Measurements from ENCODE around the gene TENT4A. TPM values are rescaled to one million over a fixed set of nuclear protein-coding genes. Genes with fewer than 3 reads are reported as not detected.

The TENT4A gene
- total and polyA plus RNA-seq, 2 of the 13 experiments (the other 11 are each of a cell fraction or from before 2014, with no cell fraction given), result 6.3 to 13.3 TPM

DNA sequence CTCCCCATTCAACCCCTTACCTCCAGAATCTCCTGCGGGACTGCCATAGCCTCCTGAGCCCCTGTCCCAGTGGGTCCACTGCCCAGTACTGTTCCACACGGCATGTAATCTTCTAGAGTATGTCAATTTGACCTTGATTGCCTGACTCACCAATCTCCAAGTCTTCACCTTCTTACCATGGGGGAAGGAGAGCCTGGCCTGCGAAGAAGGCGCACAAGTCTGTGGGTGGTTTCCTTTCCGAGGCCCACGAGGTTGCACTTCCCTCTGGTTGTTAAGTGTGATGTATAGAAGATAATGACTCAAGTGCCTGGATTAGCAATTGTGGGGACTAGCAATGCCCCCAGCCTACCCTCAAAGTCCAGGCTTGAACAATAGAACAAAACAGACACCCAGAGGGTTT is 8.1 kb upstream of the TENT4A start (continued):
- TF ChIP-seq FUBP1 (CRISPR knock-in tag; IDR thresholded peaks at IDR 0.05; ENCODE audit: borderline replicate concordance) (no peak), MEF2D (CRISPR knock-in tag; IDR thresholded peaks at IDR 0.05) (no peak), THAP8 (CRISPR knock-in tag; IDR thresholded peaks at IDR 0.05; ENCODE audit: borderline replicate concordance) (no peak), MXD1 (CRISPR knock-in tag; IDR thresholded peaks at IDR 0.05) (no peak)

- Histone ChIP-seq H3K9ac (ENCODE audit: insufficient read depth, low read depth, low read length) (no peak overlapping the region), H3K79me2 (ENCODE audit: insufficient read depth, low read length) (no peaks in the 10 kb centered on the region), H3K27me3 (ENCODE audit: control insufficient read depth in 1 of 2, insufficient read depth in 2 of 2, low read length in 2 of 2) (peaks cover 0 to 37% of the 10 kb centered on the region in 2 experiments; a peak in 4 of 5 replicates), H3K9me3 (ENCODE audit: low read length) (no peaks in the 10 kb centered on the region), H3K36me3 (replicated peaks in 1 of 2; ENCODE audit: control insufficient read depth in 1 of 2, insufficient read depth in 2 of 2, low read length in 2 of 2) (no peaks in the 10 kb centered on the region), H3K4me3 (replicated peaks in 1 of 3; ENCODE audit: insufficient read depth in 1 of 3, low read depth in 2 of 3, low read length in 3 of 3) (no peak overlapping the region), H2AFZ (ENCODE audit: low read length) (no peak overlapping the region), H3K27ac (ENCODE audit: extremely low read length, insufficient read depth, low read length) (no peak overlapping the region), H3K4me1 (ENCODE audit: insufficient read depth, low read length) (peaks cover 17% of the 10 kb centered on the region), H3K4me2 (ENCODE audit: low read depth, low read length) (no peak overlapping the region), H4K20me1 (ENCODE audit: insufficient read depth, low read length) (no peaks in the 10 kb centered on the region)
- in situ Hi-C loops (cut with HindIII; ENCODE audit: extremely low pct_ligation_motif_present, low pct_unique_long_range_greater_than_20kb), result no loop called here
- POLR2A ChIA-PET, result no interaction called here
- ATAC-seq (no peak), DNase-seq (ENCODE audit: low spot score) (no peak), FAIRE-seq (no peak)
- intact Hi-C loops (cut with micrococcal nuclease; ENCODE audit: unreplicated experiment), result no loop called here
- WGBS (ENCODE audit: low lambda C conversion rate), result 44% methylated on average over 5 of the region's 5 CpGs
- CTCF ChIA-PET (ENCODE audit: low intra/inter-chr PET ratio, low total read pairs), result no interaction called here
- no TSS peak for BruUV-seq (replicated peaks)
- TF ChIP-seq, protein P1, sequence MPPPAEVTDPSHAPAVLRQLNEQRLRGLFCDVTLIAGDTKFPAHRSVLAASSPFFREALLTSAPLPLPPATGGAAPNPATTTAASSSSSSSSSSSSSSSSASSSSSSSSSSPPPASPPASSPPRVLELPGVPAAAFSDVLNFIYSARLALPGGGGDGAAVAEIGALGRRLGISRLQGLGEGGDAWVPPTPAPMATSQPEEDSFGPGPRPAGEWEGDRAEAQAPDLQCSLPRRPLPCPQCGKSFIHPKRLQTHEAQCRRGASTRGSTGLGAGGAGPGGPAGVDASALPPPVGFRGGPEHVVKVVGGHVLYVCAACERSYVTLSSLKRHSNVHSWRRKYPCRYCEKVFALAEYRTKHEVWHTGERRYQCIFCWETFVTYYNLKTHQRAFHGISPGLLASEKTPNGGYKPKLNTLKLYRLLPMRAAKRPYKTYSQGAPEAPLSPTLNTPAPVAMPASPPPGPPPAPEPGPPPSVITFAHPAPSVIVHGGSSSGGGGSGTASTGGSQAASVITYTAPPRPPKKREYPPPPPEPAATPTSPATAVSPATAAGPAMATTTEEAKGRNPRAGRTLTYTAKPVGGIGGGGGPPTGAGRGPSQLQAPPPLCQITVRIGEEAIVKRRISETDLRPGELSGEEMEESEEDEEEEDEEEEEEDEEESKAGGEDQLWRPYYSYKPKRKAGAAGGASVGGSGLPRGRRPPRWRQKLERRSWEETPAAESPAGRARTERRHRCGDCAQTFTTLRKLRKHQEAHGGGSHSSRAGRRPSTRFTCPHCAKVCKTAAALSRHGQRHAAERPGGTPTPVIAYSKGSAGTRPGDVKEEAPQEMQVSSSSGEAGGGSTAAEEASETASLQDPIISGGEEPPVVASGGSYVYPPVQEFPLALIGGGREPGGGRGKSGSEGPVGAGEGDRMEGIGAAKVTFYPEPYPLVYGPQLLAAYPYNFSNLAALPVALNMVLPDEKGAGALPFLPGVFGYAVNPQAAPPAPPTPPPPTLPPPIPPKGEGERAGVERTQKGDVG (CRISPR knock-in tag; IDR thresholded peaks at IDR 0.05; ENCODE audit: borderline replicate concordance), result no peak
- TF ChIP-seq ZNF280B (CRISPR knock-in tag; IDR thresholded peaks at IDR 0.05; ENCODE audit: borderline replicate concordance) (no peak), ZNF616 (CRISPR knock-in tag; IDR thresholded peaks at IDR 0.05; ENCODE audit: low read depth) (no peak), ZNF253 (CRISPR knock-in tag; IDR thresholded peaks at IDR 0.05; ENCODE audit: borderline replicate concordance) (no peak), ZC3H4 (CRISPR knock-in tag; IDR thresholded peaks at IDR 0.05; ENCODE audit: borderline replicate concordance) (no peak), ZSCAN30 (CRISPR knock-in tag; IDR thresholded peaks at IDR 0.05) (no peak)
Measured at GRCh38 chr5:6705959-6706358, 7.3 kb upstream of the TENT4A start.

Data from HepG2 (cell line).